ENCODE measurements around the gene CAPN12. TPM values are rescaled to one million over a fixed set of nuclear protein-coding genes. Genes with fewer than 3 reads are reported as not detected.

CAPN12 gene
- total RNA-seq, 3 donors from 2014 or later (not counting 1 experiment from before 2014, with no cell fraction given), result 7.4 to 51.0 (median 26.7) TPM

GRCh38 chr19:38690832-38691231 is 53.4 kb downstream of the CAPN12 start:
- no peaks in the 10 kb centered on the region for H3K27me3 ChIP-seq (ENCODE audit: control insufficient read depth, insufficient read depth, low read length)
- peaks cover 79 to 87% of the 10 kb centered on the region in 2 donors for H3K4me1 Mint-ChIP-seq
- peak overlapping the region; percentile 89 to 93 for H3K27ac Mint-ChIP-seq
- H3K4me1 ChIP-seq (ENCODE audit: control insufficient read depth, insufficient read depth, low read length), result peaks cover 88% of the 10 kb centered on the region
- no peaks in the 10 kb centered on the region for H3K9me3 Mint-ChIP-seq
- no peak for TF ChIP-seq CTCF (IDR thresholded peaks at IDR 0.05)
- peak overlapping the region; percentile 42 for H3K4me3 Mint-ChIP-seq
- H3K9me3 ChIP-seq (ENCODE audit: control insufficient read depth, insufficient read depth, low read length), result no peaks in the 10 kb centered on the region
- H3K27ac ChIP-seq (ENCODE audit: low read length), result peak overlapping the region; percentile 81
- H3K4me3 ChIP-seq (ENCODE audit: low read length), result no peak overlapping the region
- no peaks in the 10 kb centered on the region for H3K36me3 Mint-ChIP-seq
- DNase-seq, result no peak
- intact Hi-C loops (cut with micrococcal nuclease), result loop anchor here (5.0 kb wide), 1 partner anchor 34 kb away; no protein-coding TSS in a partner anchor
- H3K27me3 Mint-ChIP-seq (ENCODE audit: low read depth in 2 of 2), result no peaks in the 10 kb centered on the region
- no peak for ATAC-seq
- H3K36me3 ChIP-seq (ENCODE audit: control insufficient read depth, insufficient read depth, low read length), result peaks cover 12% of the 10 kb centered on the region
- WGBS (ENCODE audit: insufficient coverage), result 68% methylated on average over 5 of the region's 7 CpGs

- no peak for TF ChIP-seq CTCF (IDR thresholded peaks at IDR 0.05)
- H3K4me3 ChIP-seq (ENCODE audit: low read length), result no peak overlapping the region
- H3K9me3 Mint-ChIP-seq, result no peaks in the 10 kb centered on the region
- H3K36me3 ChIP-seq (ENCODE audit: control insufficient read depth, insufficient read depth, low read length), result peaks cover 12% of the 10 kb centered on the region
- intact Hi-C loops (cut with micrococcal nuclease), result loop anchor here (5.0 kb wide), 1 partner anchor 33 kb away; no protein-coding TSS in a partner anchor
- no peak overlapping the region for H3K4me3 Mint-ChIP-seq
- H3K36me3 Mint-ChIP-seq, result no peaks in the 10 kb centered on the region
- ATAC-seq (no peak), DNase-seq (no peak)
- no peaks in the 10 kb centered on the region for H3K27me3 Mint-ChIP-seq (ENCODE audit: low read depth in 2 of 2)
- H3K27me3 ChIP-seq (ENCODE audit: control insufficient read depth, insufficient read depth, low read length), result no peaks in the 10 kb centered on the region
- H3K9me3 ChIP-seq (ENCODE audit: control insufficient read depth, insufficient read depth, low read length), result no peaks in the 10 kb centered on the region
- H3K4me1 ChIP-seq (ENCODE audit: control insufficient read depth, insufficient read depth, low read length), result peaks cover 88% of the 10 kb centered on the region
- peaks cover 79 to 85% of the 10 kb centered on the region in 2 donors for H3K4me1 Mint-ChIP-seq
- 97% methylated on average over 14 of the region's 14 CpGs for whole genome bisulfite sequencing (ENCODE audit: insufficient coverage)
- peak overlapping the region; percentile 89 to 93 for H3K27ac Mint-ChIP-seq
- no peak overlapping the region for H3K27ac ChIP-seq (ENCODE audit: low read length)
Observed at GRCh38 chr19:38690146-38690545, 54.1 kb downstream of the CAPN12 start.

DNA sequence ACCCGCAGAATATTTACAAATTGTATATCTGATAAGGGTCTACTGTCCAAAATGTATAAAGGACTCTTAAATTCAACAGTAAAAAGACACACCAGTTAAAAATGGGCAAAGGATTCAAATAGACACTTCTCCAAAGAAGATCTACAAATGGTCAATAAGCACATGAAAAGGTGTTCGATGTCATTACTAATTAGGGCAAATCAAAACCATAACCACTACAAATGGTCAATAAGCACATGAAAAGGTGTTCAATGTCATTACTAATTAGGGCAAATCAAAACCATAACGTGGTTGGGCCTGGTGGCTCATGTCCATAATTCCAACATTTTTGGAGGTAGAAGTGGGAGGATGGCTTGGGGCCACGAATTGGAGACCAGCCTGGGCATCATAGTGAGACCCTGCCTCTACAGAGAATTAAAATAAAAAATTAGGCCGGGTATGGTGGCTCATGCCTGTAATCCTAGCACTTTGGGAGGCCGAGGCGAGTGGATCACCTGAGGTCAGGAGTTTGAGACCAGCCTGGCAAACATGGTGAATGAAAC is 56.4 kb downstream of the CAPN12 start:
- TF ChIP-seq CTCF (IDR thresholded peaks at IDR 0.05), result no peak
- H3K9me3 ChIP-seq (ENCODE audit: control insufficient read depth, insufficient read depth, low read length), result no peaks in the 10 kb centered on the region
- no peak overlapping the region for H3K27ac ChIP-seq (ENCODE audit: low read length)
- DNase-seq (no peak), ATAC-seq (no peak)
- no peaks in the 10 kb centered on the region for H3K36me3 Mint-ChIP-seq
- H3K4me1 ChIP-seq (ENCODE audit: control insufficient read depth, insufficient read depth, low read length), result peaks cover 88% of the 10 kb centered on the region
- no peaks in the 10 kb centered on the region for H3K9me3 Mint-ChIP-seq
- H3K36me3 ChIP-seq (ENCODE audit: control insufficient read depth, insufficient read depth, low read length), result peaks cover 12% of the 10 kb centered on the region
- H3K4me3 ChIP-seq (ENCODE audit: low read length), result no peak overlapping the region
- no peaks in the 10 kb centered on the region for H3K27me3 ChIP-seq (ENCODE audit: control insufficient read depth, insufficient read depth, low read length)
- WGBS (ENCODE audit: insufficient coverage), result 95% methylated on average over 6 of the region's 7 CpGs
- intact Hi-C loops (cut with micrococcal nuclease), result no loop called here
- peak overlapping the region; percentile 72 for H3K4me3 Mint-ChIP-seq
- peak overlapping the region; percentile 98 to 100 for H3K27ac Mint-ChIP-seq
- no peaks in the 10 kb centered on the region for H3K27me3 Mint-ChIP-seq (ENCODE audit: low read depth in 2 of 2)
- peaks cover 76 to 79% of the 10 kb centered on the region in 2 donors for H3K4me1 Mint-ChIP-seq

DNA sequence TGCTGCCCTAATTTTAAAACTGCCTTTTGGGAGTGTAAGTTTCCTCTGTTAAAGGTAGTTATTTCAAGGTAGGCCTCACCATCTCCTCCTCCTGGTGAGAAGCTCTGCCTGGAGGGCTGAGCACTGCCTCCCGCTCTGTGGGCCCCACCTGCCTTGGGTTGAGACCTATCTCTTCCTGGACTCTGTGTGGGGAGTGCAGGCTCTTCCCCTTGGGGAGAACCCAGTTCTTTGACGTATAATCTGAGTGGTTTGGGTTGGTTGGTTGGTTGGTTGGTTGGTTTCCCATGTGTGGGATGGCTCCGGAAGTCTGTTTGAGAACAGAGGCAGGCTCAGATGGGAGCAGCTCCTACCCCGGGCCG is 57.8 kb downstream of the CAPN12 start:
- Histone ChIP-seq H3K27ac (ENCODE audit: low read length) (peak overlapping the region; percentile 96), H3K36me3 (ENCODE audit: control insufficient read depth, insufficient read depth, low read length) (peaks cover 7% of the 10 kb centered on the region), H3K4me3 (ENCODE audit: low read length) (no peak overlapping the region), H3K27me3 (ENCODE audit: control insufficient read depth, insufficient read depth, low read length) (no peaks in the 10 kb centered on the region), H3K4me1 (ENCODE audit: control insufficient read depth, insufficient read depth, low read length) (peaks cover 88% of the 10 kb centered on the region), H3K9me3 (ENCODE audit: control insufficient read depth, insufficient read depth, low read length) (no peaks in the 10 kb centered on the region)
- ATAC-seq (peak; percentile 27 to 79 (median 78)), DNase-seq (peak in 1 of 2 donors; percentile 83)
- intact Hi-C loops (cut with micrococcal nuclease), result no loop called here
- 9% methylated on average over 5 of the region's 5 CpGs for WGBS (ENCODE audit: insufficient coverage)
- no peak for TF ChIP-seq CTCF (IDR thresholded peaks at IDR 0.05)
- H3K36me3 Mint-ChIP-seq, result no peaks in the 10 kb centered on the region
- H3K27ac Mint-ChIP-seq, result peak overlapping the region; percentile 98 to 100
- H3K27me3 Mint-ChIP-seq (ENCODE audit: low read depth in 2 of 2), result no peaks in the 10 kb centered on the region
- H3K4me1 Mint-ChIP-seq, result peaks cover 74 to 79% of the 10 kb centered on the region in 2 donors
- H3K4me3 Mint-ChIP-seq, result peak overlapping the region; percentile 72
- H3K9me3 Mint-ChIP-seq, result no peaks in the 10 kb centered on the region

Data from natural killer cell (primary cell).